Measurements from ENCODE around the gene ATAD3C. TPM values are rescaled to one million over a fixed set of nuclear protein-coding genes. Genes with fewer than 3 reads are reported as not detected.

The ATAD3C gene
- total and polyA plus RNA-seq, 2 of the 4 experiments (the other 2 are of a cell fraction) = not detected

DNA sequence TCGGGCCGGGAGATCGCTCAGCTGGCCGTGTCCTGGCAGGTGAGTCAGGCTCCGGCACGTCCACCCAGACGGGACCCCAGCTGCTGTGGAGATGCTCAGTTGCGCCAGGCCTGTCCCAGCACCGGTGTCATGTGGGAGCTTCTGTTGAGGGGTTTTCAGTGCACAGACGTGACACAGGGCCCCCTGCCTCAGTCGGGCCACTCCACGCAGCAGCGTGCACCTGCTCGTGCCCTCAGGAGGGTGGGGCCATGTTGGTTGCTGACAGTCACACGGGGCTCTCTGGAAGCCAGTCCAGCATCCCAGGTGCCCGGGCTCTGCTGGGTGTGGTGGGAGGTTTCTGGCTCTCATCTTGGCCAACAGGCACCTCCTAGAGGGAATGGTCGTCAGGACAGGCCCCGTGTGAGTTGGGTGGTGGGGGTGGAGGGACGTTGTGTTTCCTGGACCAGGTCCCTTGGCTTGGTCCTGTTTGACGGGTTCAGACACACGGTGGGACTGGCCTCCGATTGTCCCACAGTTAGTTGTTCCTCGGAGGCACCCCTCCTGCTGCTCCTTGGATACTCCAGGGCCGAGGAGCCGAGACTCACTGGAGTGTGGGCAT is 41.2 kb downstream of the ATAD3C start:
- WGBS, 2 experiments (ENCODE audit: extremely low coverage in 2 of 2, insufficient read length in 1 of 2) = 97% methylated on average over 5 of the region's 25 CpGs; no CpG with 5 or more reads in 1 of the 2 experiments
- Histone ChIP-seq H4K8ac (ENCODE audit: low read depth in 2 of 2, low read length in 2 of 2) (no peak overlapping the region), H3K4me2 (ENCODE audit: low read depth, low read length) (no peak overlapping the region), H3K36me3 (ENCODE audit: control insufficient read depth, insufficient read depth, low read length) (peaks cover 60% of the 10 kb centered on the region), H3K4ac (ENCODE audit: low read depth, low read length) (no peak overlapping the region), H2AK5ac (ENCODE audit: low read depth, low read length) (no peak overlapping the region), H2BK15ac (ENCODE audit: low read depth, low read length) (no peak overlapping the region), H3K14ac (replicated peaks; ENCODE audit: low read depth, low read length) (no peak overlapping the region), H2BK5ac (ENCODE audit: low read depth, low read length, poor library complexity, severe bottlenecking) (no peak overlapping the region), H3K79me1 (ENCODE audit: low read depth in 1 of 2, low read length in 2 of 2) (peaks cover 3 to 4% of the 10 kb centered on the region in 2 experiments; a peak in 2 of 4 replicates), H3K4me3 (ENCODE audit: insufficient read depth, low read depth, low read length) (no peak overlapping the region), H3K9me1 (ENCODE audit: insufficient read depth, low read length) (no peaks in the 10 kb centered on the region), H4K20me1 (ENCODE audit: insufficient read depth, low read length) (no peaks in the 10 kb centered on the region), H4K91ac (ENCODE audit: insufficient read depth, low read depth, low read length) (no peak overlapping the region), H2BK20ac (ENCODE audit: low read depth, low read length) (no peak overlapping the region), H3K18ac (ENCODE audit: low read depth, low read length) (no peak overlapping the region), H3K4me1 (ENCODE audit: control insufficient read depth, insufficient read depth, low read length) (no peaks in the 10 kb centered on the region), H2AK9ac (replicated peaks; ENCODE audit: low read depth, low read length, poor library complexity) (no peak overlapping the region), H2AFZ (replicated peaks; ENCODE audit: low read length, poor library complexity) (no peak overlapping the region), H3K56ac (ENCODE audit: extremely low read depth, insufficient read depth, low read length) (no peak overlapping the region), H3K27me3 (ENCODE audit: control insufficient read depth, insufficient read depth, low read length) (no peaks in the 10 kb centered on the region), H2BK120ac (ENCODE audit: low read depth, low read length) (no peak overlapping the region), H3K27ac (ENCODE audit: insufficient read depth, low read length) (no peak overlapping the region), H3K9ac (ENCODE audit: low read depth, low read length) (no peak overlapping the region), H3K23ac (ENCODE audit: low read depth, low read length) (no peak overlapping the region), H3K9me3 (ENCODE audit: control insufficient read depth, insufficient read depth, low read length) (no peaks in the 10 kb centered on the region; the same call in none of the 2 replicates), H4K5ac (ENCODE audit: low read depth, low read length) (no peak overlapping the region)
- dilution Hi-C loops (cut with HindIII; ENCODE audit: low sequenced_read_pairs, unreplicated experiment) (no loop called here), in situ Hi-C loops (cut with MboI; ENCODE audit: low sequenced_read_pairs) (no loop called here), intact Hi-C loops (cut with micrococcal nuclease) (no loop called here)
- POLR2A ChIA-PET (ENCODE audit: unreplicated experiment) = no interaction called here
- no TSS peak for BruUV-seq (replicated peaks)
- no peak for DNase-seq
- CTCF ChIA-PET = no interaction called here
- no peak for ATAC-seq (ENCODE audit: low read depth)
- TF ChIP-seq CEBPB (IDR thresholded peaks at IDR 0.05; ENCODE audit: low read depth, low read length) = no peak
- no peak for TF ChIP-seq BHLHE40 (IDR thresholded peaks at IDR 0.05; ENCODE audit: low read depth, low read length)
- TF ChIP-seq MAFK (IDR thresholded peaks at IDR 0.05; ENCODE audit: low read depth, low read length) = no peak
- TF ChIP-seq MXI1 (IDR thresholded peaks at IDR 0.05; ENCODE audit: borderline replicate concordance, low read depth, low read length) = no peak
- TF ChIP-seq POLR2A (IDR thresholded peaks at IDR 0.05; ENCODE audit: low read depth, low read length) = no peak
- TF ChIP-seq RCOR1 (IDR thresholded peaks at IDR 0.05; ENCODE audit: insufficient replicate concordance, low read length) = no peak
- TF ChIP-seq, protein P1, sequence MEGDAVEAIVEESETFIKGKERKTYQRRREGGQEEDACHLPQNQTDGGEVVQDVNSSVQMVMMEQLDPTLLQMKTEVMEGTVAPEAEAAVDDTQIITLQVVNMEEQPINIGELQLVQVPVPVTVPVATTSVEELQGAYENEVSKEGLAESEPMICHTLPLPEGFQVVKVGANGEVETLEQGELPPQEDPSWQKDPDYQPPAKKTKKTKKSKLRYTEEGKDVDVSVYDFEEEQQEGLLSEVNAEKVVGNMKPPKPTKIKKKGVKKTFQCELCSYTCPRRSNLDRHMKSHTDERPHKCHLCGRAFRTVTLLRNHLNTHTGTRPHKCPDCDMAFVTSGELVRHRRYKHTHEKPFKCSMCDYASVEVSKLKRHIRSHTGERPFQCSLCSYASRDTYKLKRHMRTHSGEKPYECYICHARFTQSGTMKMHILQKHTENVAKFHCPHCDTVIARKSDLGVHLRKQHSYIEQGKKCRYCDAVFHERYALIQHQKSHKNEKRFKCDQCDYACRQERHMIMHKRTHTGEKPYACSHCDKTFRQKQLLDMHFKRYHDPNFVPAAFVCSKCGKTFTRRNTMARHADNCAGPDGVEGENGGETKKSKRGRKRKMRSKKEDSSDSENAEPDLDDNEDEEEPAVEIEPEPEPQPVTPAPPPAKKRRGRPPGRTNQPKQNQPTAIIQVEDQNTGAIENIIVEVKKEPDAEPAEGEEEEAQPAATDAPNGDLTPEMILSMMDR (conservative IDR thresholded peaks at IDR 0.05; ENCODE audit: low read depth, low read length) = no peak
- no peak for TF ChIP-seq ELK1 (IDR thresholded peaks at IDR 0.05; ENCODE audit: borderline replicate concordance, low read depth, low read length)
- TF ChIP-seq RFX5 (IDR thresholded peaks at IDR 0.05; ENCODE audit: low read depth, low read length) = no peak
